ENCODE measurements around the gene ST3GAL6.
A peak's percentile ranks its signal among the peaks of the same experiment; 100 is the strongest.

Gene ST3GAL6

DNA sequence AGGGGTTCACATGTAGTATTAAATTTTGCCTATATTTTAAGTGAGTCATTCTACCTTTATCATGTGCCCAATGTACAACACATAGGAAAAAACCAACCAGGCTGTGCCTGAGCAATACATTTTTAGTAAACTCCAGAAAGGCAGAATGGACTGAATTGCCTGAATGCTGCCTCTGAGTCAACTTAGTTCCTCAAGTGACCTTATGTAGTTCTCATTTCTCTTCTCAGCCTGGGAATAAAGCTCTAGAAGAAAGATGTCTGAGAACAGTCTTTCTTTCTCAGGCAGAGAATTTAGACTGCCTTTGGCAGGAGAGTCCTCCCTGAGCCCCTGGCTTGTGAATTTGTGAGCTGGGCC is 13.0 kb downstream of the ST3GAL6 start:
- Histone ChIP-seq H3K27me3 (ENCODE audit: insufficient read depth, poor library complexity, severe bottlenecking) (no peaks in the 10 kb centered on the region), H3K4me3 (ENCODE audit: severe bottlenecking) (no peak overlapping the region), H3K36me3 (ENCODE audit: low read depth) (no peaks in the 10 kb centered on the region), H3K9me3 (ENCODE audit: severe bottlenecking) (no peaks in the 10 kb centered on the region), H3K27ac (ENCODE audit: poor library complexity, severe bottlenecking) (no peak overlapping the region), H3K4me1 (ENCODE audit: insufficient read depth, poor library complexity, severe bottlenecking) (peaks cover 20% of the 10 kb centered on the region)
- DNase-seq (ENCODE audit: low spot score) (no peak), ATAC-seq (ENCODE audit: low read depth) (no peak)
- TF ChIP-seq, protein P1, sequence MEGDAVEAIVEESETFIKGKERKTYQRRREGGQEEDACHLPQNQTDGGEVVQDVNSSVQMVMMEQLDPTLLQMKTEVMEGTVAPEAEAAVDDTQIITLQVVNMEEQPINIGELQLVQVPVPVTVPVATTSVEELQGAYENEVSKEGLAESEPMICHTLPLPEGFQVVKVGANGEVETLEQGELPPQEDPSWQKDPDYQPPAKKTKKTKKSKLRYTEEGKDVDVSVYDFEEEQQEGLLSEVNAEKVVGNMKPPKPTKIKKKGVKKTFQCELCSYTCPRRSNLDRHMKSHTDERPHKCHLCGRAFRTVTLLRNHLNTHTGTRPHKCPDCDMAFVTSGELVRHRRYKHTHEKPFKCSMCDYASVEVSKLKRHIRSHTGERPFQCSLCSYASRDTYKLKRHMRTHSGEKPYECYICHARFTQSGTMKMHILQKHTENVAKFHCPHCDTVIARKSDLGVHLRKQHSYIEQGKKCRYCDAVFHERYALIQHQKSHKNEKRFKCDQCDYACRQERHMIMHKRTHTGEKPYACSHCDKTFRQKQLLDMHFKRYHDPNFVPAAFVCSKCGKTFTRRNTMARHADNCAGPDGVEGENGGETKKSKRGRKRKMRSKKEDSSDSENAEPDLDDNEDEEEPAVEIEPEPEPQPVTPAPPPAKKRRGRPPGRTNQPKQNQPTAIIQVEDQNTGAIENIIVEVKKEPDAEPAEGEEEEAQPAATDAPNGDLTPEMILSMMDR (IDR thresholded peaks at IDR 0.05; ENCODE audit: poor library complexity, severe bottlenecking), result no peak

DNA sequence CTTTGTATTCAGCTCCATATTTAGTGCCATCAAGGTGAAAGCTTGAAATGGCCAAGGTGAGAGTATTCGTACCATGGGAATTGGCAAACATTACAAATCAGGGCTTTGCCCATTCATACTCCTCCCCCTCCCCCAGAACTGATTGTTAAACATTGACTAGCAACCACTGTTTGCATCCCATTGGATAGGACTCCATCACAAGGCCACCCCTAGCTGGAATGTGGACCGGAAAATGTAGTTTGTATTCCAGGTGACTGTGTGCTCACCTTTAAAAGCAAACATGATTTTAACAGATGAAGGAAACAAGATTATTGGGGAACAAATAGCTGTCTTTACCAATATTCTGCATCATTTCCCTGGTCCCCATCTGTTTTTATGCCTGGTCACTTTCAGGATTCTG is 14.1 kb downstream of the ST3GAL6 start:
- Histone ChIP-seq H3K27me3 (ENCODE audit: insufficient read depth, poor library complexity, severe bottlenecking) (no peaks in the 10 kb centered on the region), H3K9me3 (ENCODE audit: severe bottlenecking) (no peaks in the 10 kb centered on the region), H3K36me3 (ENCODE audit: low read depth) (no peaks in the 10 kb centered on the region), H3K4me3 (ENCODE audit: severe bottlenecking) (no peak overlapping the region), H3K4me1 (ENCODE audit: insufficient read depth, poor library complexity, severe bottlenecking) (peaks cover 20% of the 10 kb centered on the region), H3K27ac (ENCODE audit: poor library complexity, severe bottlenecking) (peak overlapping the region; percentile 58)
- ATAC-seq (ENCODE audit: low read depth) (no peak), DNase-seq (ENCODE audit: low spot score) (no peak)
- TF ChIP-seq, protein P1 (IDR thresholded peaks at IDR 0.05; ENCODE audit: poor library complexity, severe bottlenecking), result no peak

DNA sequence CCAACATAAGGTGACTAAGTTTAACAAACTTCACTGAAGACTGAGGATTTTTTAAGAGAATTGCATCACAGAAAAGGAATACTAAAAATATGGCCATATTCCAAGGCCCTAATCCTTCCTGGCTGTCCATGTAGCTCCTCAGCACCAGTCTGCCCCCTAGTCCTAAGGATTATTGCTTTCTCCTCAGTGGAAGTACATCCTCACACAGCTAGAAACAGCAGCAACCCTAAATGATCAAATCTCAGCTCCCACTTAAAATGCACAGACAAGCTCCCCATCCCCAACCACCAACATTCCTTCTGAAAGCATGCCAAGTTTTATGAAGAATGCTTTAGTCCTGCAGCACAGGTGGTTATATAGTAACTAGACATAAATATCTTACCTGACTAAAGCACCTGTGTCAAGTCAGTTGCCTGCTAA is 14.7 kb downstream of the ST3GAL6 start:
- Histone ChIP-seq H3K27me3 (ENCODE audit: insufficient read depth, poor library complexity, severe bottlenecking) (no peaks in the 10 kb centered on the region), H3K9me3 (ENCODE audit: severe bottlenecking) (no peaks in the 10 kb centered on the region), H3K27ac (ENCODE audit: poor library complexity, severe bottlenecking) (peak overlapping the region; percentile 58), H3K36me3 (ENCODE audit: low read depth) (no peaks in the 10 kb centered on the region), H3K4me1 (ENCODE audit: insufficient read depth, poor library complexity, severe bottlenecking) (peaks cover 20% of the 10 kb centered on the region), H3K4me3 (ENCODE audit: severe bottlenecking) (no peak overlapping the region)
- ATAC-seq (ENCODE audit: low read depth), result peak; percentile 37
- TF ChIP-seq, protein P1 (IDR thresholded peaks at IDR 0.05; ENCODE audit: poor library complexity, severe bottlenecking), result peak; percentile 21
- DNase-seq (ENCODE audit: low spot score), result no peak

DNA sequence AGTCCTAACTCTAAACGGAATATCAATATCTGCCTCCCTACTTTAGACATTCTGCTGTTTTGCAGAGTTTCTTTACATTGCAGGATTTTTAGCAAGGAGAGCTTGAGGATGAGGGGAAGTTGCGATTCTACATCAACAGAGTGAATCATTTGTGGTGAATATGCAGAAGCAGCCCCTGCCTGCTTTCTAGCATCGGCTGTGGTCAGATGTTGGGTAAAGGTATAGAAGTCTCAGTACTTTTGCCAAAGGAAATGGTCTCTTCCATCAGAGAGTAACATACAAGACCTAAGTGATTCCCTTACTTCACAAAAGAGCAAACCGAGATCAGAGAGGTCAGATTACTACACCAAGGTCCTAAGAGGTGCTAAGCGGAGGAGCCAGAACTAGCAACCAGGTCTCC is 15.2 kb downstream of the ST3GAL6 start:
- Histone ChIP-seq H3K4me1 (ENCODE audit: insufficient read depth, poor library complexity, severe bottlenecking) (peaks cover 20% of the 10 kb centered on the region), H3K27ac (ENCODE audit: poor library complexity, severe bottlenecking) (peak overlapping the region; percentile 58), H3K9me3 (ENCODE audit: severe bottlenecking) (no peaks in the 10 kb centered on the region), H3K27me3 (ENCODE audit: insufficient read depth, poor library complexity, severe bottlenecking) (no peaks in the 10 kb centered on the region), H3K36me3 (ENCODE audit: low read depth) (no peaks in the 10 kb centered on the region), H3K4me3 (ENCODE audit: severe bottlenecking) (no peak overlapping the region)
- TF ChIP-seq, protein P1 (IDR thresholded peaks at IDR 0.05; ENCODE audit: poor library complexity, severe bottlenecking), result no peak
- DNase-seq (ENCODE audit: low spot score) (no peak), ATAC-seq (ENCODE audit: low read depth) (peak; percentile 22)

GRCh38 chr3:98778852-98779413 is 15.8 kb downstream of the ST3GAL6 start:
- Histone ChIP-seq H3K9me3 (ENCODE audit: severe bottlenecking) (no peaks in the 10 kb centered on the region), H3K27me3 (ENCODE audit: insufficient read depth, poor library complexity, severe bottlenecking) (no peaks in the 10 kb centered on the region), H3K4me1 (ENCODE audit: insufficient read depth, poor library complexity, severe bottlenecking) (peaks cover 20% of the 10 kb centered on the region), H3K27ac (ENCODE audit: poor library complexity, severe bottlenecking) (peak overlapping the region; percentile 58), H3K4me3 (ENCODE audit: severe bottlenecking) (no peak overlapping the region), H3K36me3 (ENCODE audit: low read depth) (no peaks in the 10 kb centered on the region)
- no peak for DNase-seq (ENCODE audit: low spot score)
- ATAC-seq (ENCODE audit: low read depth), result peak; percentile 86
- TF ChIP-seq, protein P1 (IDR thresholded peaks at IDR 0.05; ENCODE audit: poor library complexity, severe bottlenecking), result no peak

Data from RWPE2 (cell line).